ENCODE data around the gene YOD1.
A peak's percentile ranks its signal among the peaks of the same experiment; 100 is the strongest.

Gene YOD1

GRCh38 chr1:207078578-207079132 lies 27.6 kb upstream of the YOD1 start:
- TF ChIP-seq CTCF (conservative IDR thresholded peaks at IDR 0.05), result no peak
- no peak overlapping the region for H3K27ac ChIP-seq

- TF ChIP-seq CTCF (conservative IDR thresholded peaks at IDR 0.05), result peak; percentile 95
- H3K27ac ChIP-seq, result peak overlapping the region; percentile 14; the same call in 1 of the 2 replicates
Measured at GRCh38 chr1:207077470-207078377, 26.7 kb upstream of the YOD1 start.

GRCh38 chr1:207077012-207077411 lies 26.0 kb upstream of the YOD1 start:
- H3K27ac ChIP-seq, result peak overlapping the region; percentile 14
- no peak for TF ChIP-seq CTCF (conservative IDR thresholded peaks at IDR 0.05)

- TF ChIP-seq CTCF (conservative IDR thresholded peaks at IDR 0.05), result no peak
- H3K27ac ChIP-seq, result peak overlapping the region; percentile 14; the same call in 1 of the 2 replicates
Measured at GRCh38 chr1:207076181-207076955, 25.4 kb upstream of the YOD1 start.

GRCh38 chr1:207073906-207074820 lies 23.2 kb upstream of the YOD1 start:
- no peak for TF ChIP-seq CTCF (conservative IDR thresholded peaks at IDR 0.05)
- H3K27ac ChIP-seq, result no peak overlapping the region

- no peak for TF ChIP-seq CTCF (conservative IDR thresholded peaks at IDR 0.05)
- no peak overlapping the region for H3K27ac ChIP-seq
Measured at GRCh38 chr1:207072233-207072632, 21.2 kb upstream of the YOD1 start.
